ENCODE data around the gene PRRC1. TPM values are rescaled to one million over a fixed set of nuclear protein-coding genes. Genes with fewer than 3 reads are reported as not detected.
"Not testable (repeated sequence)": the region's sequence is repeated elsewhere in the genome, so short reads cannot be mapped to it uniquely, and the experiment has no call there.

Gene PRRC1
- polyA plus RNA-seq, 3 donors = 10.8 to 20.6 (median 17.9) TPM

- Histone ChIP-seq H2AFZ (ENCODE audit: insufficient read depth, low read depth, low read length, poor library complexity, severe bottlenecking) (no peak overlapping the region), H3K4me3 (replicated peaks in 1 of 3; ENCODE audit: low read depth in 2 of 3, low read length in 3 of 3) (no peak overlapping the region), H3K9ac (ENCODE audit: insufficient read depth, low read length, poor library complexity, severe bottlenecking) (no peak overlapping the region), H3K4me1 (ENCODE audit: control insufficient read depth in 1 of 2, insufficient read depth in 2 of 2, low read length in 2 of 2) (peaks cover 0 to 3% of the 10 kb centered on the region in 2 donors), H3K79me2 (ENCODE audit: insufficient read depth, low read length) (no peaks in the 10 kb centered on the region), H3K9me3 (replicated peaks in 1 of 2; ENCODE audit: control insufficient read depth in 1 of 2, insufficient read depth in 1 of 2, low read length in 2 of 2) (no peaks in the 10 kb centered on the region), H3K4me2 (replicated peaks; ENCODE audit: extremely low read depth, low read length, poor library complexity, severe bottlenecking) (no peak overlapping the region), H4K20me1 (ENCODE audit: insufficient read depth, low read length) (no peaks in the 10 kb centered on the region), H3K27me3 (ENCODE audit: control insufficient read depth in 2 of 2, insufficient read depth in 2 of 2, low read length in 2 of 2) (no peaks in the 10 kb centered on the region), H3K27ac (ENCODE audit: low read depth in 1 of 2, low read length in 2 of 2) (no peak overlapping the region), H3K36me3 (replicated peaks in 1 of 2; ENCODE audit: control insufficient read depth in 1 of 2, insufficient read depth in 2 of 2, low read length in 2 of 2) (no peaks in the 10 kb centered on the region)
- Mint-ChIP-seq H3K36me3 (no peaks in the 10 kb centered on the region), H3K27ac (no peak overlapping the region), H3K4me1 (peaks cover 31% of the 10 kb centered on the region), H3K4me3 (peak overlapping the region in 1 of 2 donors; percentile 14), H3K9me3 (peaks cover 4 to 9% (median 6%) of the 10 kb centered on the region in 7 donors), H3K27me3 (ENCODE audit: low read depth in 3 of 3) (peaks cover 0 to 1% (median 0%) of the 10 kb centered on the region in 3 donors)
- 60% methylated on average over 1 of the region's 3 CpGs for WGBS (ENCODE audit: insufficient coverage)
- DNase-seq = no peak
- no peak for TF ChIP-seq CTCF (IDR thresholded peaks at IDR 0.05)
- intact Hi-C loops (cut with micrococcal nuclease) = loop anchor here in 1 of 2 donors (10.0 kb wide), 1 partner anchor 1107 kb away; no protein-coding TSS in a partner anchor
These were observed 50.7 kb downstream of the PRRC1 start for GRCh38 chr5:127568166-127568565.

- not testable (repeated sequence) for H3K27me3 Mint-ChIP-seq (ENCODE audit: low read depth in 3 of 3)
These were observed 52.0 kb downstream of the PRRC1 start for GRCh38 chr5:127569471-127569870.

More at GRCh38 chr5:127569471-127569870, 52.0 kb downstream of the PRRC1 start:
- not testable (repeated sequence) for H3K27ac ChIP-seq (ENCODE audit: low read depth in 1 of 2, low read length in 2 of 2); H3K9me3 ChIP-seq (replicated peaks in 1 of 2; ENCODE audit: control insufficient read depth in 1 of 2, insufficient read depth in 1 of 2, low read length in 2 of 2); H2AFZ ChIP-seq (ENCODE audit: insufficient read depth, low read depth, low read length, poor library complexity, severe bottlenecking); H3K4me1 ChIP-seq (ENCODE audit: control insufficient read depth in 1 of 2, insufficient read depth in 2 of 2, low read length in 2 of 2); H3K9ac ChIP-seq (ENCODE audit: insufficient read depth, low read length, poor library complexity, severe bottlenecking); H3K27ac Mint-ChIP-seq; H3K36me3 ChIP-seq (replicated peaks in 1 of 2; ENCODE audit: control insufficient read depth in 1 of 2, insufficient read depth in 2 of 2, low read length in 2 of 2); H4K20me1 ChIP-seq (ENCODE audit: insufficient read depth, low read length); H3K4me3 ChIP-seq (replicated peaks in 1 of 3; ENCODE audit: low read depth in 2 of 3, low read length in 3 of 3); H3K36me3 Mint-ChIP-seq; DNase-seq; H3K27me3 ChIP-seq (ENCODE audit: control insufficient read depth in 2 of 2, insufficient read depth in 2 of 2, low read length in 2 of 2); H3K79me2 ChIP-seq (ENCODE audit: insufficient read depth, low read length); H3K4me2 ChIP-seq (replicated peaks; ENCODE audit: extremely low read depth, low read length, poor library complexity, severe bottlenecking)
- intact Hi-C loops (cut with micrococcal nuclease) = loop anchor here in 1 of 2 donors (10.0 kb wide), 1 partner anchor 1105 kb away; no protein-coding TSS in a partner anchor
- peak overlapping the region in 1 of 2 donors; percentile 32 for H3K4me3 Mint-ChIP-seq
- H3K4me1 Mint-ChIP-seq = peaks cover 31% of the 10 kb centered on the region
- peaks cover 4 to 11% (median 7%) of the 10 kb centered on the region in 7 donors for H3K9me3 Mint-ChIP-seq
- 81% methylated on average over 40 of the region's 40 CpGs for WGBS (ENCODE audit: insufficient coverage)

Measured in CD14-positive monocyte (primary cell).